NCI-H2081 (cell line): ENCODE results near the gene PAEP.

Experiments used
- DNase-seq, 2 experiments: peaks; one replicate each; lab custom pipeline; 2025; lab: John Stamatoyannopoulos, UW

The PAEP gene

DNA sequence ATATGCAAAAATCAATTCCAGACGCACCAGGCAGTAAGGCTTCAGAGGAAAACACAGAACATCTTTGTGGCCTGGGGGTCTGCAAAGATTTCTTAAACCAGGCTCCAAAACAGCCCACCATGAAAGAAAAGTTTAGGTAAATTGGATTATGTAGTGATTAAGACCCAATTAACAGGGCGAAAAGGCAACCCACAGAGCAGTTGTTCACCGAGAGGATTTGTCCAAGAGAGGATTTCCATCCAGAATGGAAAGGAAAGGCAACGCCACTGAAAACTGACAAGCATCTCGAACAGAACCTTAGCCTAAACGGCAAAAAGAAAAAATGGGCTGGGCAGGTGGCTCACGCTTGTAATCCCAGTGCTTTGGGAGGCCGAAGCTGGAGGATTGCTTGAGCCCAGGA, 40.4 kb downstream of the PAEP start:
- no peak for DNase-seq

DNA sequence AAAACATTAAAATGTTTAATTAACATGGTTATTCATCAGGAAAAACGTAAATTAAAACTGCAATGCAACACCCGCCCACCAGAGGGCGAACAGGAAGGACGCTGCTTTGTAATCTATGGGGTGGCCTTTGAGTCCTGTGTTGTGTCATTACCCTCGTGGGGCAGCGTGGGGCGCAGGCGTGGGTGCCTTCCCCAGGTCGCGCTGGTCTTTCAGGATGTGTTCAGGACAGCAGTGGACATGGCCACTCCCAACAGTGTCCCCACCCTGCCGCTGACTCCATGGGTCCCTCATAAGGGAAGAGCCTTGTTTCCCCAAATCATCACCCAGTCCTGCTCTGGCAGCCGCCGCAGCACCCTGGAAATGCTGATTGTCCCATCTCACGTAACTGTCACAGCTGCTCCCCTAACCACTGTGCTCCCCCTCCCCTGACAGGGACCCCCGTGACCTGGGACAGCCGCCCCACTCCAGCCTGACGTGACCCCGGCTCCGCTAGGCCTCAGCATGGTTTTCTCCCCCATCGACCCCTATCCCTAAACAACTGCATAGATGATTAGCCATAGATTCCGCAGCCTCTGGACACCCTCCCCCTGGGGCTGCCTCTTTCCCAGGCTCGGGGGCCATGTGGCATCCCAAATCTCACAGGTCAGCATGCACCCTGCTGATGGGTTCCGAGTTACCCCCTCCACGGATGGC, 41.4 kb downstream of the PAEP start:
- peak in 1 of 2 experiments; percentile 23 for DNase-seq

DNA sequence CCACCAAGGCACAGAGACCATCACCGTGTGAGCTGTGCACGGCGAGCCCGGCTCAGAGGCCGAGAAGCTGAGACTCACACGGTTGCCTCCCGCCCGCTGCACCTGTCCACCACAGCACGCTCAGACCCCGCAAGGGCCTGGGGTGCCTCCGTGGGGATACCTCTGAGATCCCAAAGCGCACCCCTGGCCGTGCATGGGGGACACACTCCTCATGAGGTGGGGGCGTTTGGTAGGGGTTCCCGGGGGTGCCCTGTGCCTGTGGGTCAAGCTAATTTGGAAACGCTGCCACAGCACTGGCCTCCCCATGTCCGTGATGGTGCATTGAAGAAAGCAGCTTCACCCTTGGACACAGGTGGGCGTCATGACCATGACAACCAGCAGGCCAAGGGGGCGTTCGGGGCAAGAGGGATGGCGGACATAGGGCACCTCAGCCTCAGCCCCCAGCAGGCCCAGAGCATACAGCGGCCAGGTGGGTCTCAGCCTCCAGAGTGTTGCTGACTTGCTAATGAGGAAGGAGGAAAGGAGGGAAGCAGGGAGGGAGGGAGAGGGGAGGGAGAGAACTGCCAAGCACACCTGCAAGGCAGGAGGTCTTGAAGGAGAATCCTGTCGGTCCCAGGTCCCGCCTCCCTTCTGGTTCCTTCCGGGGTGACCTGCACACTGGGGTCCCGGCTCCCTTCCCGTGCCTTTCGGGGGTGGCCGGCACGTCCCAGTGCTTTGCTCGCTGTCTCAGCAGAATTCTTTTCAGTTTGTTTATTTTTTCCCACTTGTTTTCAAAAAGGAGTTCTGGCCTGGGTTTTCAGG, 43.1 kb downstream of the PAEP start:
- DNase-seq = no peak

DNA sequence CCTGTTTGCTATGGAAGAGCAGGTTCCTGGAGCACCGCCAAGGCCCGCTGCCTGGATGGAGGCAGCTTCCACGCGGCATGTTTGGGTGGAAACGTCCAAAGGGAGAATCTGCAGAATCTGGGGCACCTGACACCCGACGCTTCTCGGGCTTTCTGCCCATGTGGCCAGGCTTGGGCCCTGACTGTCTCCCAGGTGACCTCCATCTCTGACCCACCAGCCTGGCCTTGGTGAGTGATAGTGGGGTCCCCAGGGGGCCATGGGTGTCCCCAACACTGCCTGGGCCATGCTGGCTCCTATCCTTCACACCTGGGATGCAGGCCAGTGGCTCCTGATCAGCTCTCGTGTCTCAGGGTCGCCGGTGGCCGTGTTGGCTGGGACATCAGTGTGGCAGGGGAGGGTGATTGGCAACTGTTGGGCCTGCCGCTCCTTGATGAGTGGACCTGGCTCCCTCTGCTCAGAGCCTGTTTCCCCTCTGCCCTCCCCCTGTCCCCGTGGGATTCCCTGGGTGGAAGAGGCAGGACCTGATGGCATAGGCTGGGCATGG, 43.8 kb downstream of the PAEP start:
- DNase-seq = no peak

DNA sequence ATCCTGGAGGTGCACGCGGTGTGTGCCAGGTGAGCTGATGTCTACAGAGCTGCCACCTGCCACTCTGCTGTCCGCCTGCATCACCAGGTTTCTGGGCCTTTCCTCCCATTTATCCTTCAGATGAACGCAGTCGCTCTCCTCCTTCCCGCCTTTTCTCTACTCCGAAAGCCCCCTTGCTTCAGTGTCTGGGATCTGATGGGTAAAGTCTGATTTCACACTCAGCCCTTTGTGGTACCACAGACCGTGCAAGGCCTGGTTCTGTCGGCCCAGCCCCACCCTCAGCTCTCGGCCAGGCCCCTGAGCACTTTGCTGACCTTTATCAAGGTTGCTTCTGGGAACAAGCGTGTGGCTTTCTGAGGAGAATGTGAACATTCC, 45.3 kb downstream of the PAEP start:
- no peak for DNase-seq

DNA sequence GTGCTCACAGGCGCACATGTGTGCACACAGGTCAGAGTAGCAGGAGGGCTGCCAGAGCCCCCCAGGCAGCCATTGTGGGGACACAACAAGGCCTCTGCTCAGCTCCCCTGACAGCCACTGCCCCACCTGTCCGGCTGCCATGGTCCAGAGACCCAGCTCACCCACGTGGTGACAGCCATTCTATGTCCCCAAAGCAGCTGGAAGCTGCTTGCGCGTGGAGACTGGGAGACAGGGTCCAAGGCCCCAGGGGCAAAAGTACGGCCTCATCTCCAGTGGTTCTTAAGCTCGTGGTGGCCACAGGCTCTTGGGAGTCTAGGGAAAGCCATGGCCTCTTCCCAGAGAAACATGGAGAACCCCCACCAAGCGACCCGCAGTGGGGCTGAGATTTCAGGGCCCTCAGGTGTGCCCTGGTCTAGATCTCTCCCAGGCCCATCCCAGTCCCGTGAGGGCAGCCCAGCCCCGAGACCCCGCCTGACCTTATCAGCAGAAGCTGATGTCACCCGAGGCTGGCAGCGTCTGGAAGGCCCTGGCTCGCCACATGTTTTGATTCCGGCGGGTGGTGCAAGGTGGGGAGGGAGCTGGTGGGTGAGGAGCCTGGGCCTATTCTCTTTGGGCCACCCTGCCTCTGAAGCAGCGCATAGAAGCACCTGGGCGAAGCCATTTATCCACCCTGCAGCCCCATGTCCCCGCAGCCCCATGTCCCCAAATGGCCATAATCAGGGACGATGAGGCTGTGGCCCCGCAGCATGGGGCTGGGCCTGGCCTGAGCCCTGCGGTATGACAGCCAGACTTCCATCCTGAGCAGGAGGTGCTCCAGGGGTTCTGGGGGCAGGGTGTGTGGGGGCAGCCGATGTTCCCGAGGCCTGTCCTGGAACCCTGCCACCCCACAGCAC, 46.1 kb downstream of the PAEP start:
- no peak for DNase-seq

DNA sequence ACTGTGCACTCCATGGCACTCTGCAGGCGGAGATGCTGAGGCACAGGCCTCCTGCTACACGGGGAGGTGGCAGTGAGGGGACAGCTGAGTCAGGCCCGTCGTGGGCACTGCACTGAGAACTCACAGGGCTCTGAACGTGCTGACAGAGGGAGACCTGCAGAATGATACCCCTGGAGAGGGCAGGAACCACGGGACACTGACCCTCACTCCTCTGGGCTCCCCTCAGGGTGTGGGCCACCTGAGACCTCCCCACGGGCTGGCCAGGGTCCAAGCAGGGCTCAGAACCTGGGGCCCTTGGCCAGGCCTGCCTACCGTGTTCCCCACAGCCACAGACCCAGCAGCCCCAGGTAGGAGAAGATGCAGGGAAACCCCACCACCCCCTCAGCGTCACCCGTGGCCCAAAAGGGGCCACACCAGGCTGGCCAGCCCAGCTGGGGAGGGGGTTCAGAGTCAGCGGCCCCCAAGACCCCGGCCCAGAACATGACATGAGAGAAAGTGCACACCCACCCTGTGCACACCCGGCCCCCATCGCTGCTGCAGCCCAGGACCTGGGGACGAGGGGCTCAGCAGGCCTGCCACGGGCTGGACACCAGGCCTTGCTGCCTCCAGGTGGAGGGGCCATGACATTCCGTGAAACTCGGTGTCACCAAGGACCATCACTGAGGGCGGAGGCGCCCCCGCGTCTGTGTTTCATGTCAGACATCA, 46.9 kb downstream of the PAEP start:
- no peak for DNase-seq

DNA sequence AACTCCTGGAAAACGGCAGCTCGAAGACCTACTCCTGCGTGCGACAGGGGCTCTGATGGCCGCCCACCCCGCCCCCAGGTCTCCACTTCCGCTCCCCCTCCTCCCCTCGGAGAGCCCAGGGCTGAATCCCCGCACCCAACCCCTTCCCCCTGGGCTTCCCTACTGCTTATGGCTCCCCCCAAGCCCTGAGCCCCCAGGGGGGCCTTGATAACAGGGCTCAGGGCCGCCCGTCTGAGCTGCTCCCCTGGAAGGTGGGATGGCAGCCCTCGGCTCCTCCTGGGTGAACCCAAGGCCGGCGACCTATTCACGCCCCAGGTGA, 47.4 kb downstream of the PAEP start:
- DNase-seq = no peak

DNA sequence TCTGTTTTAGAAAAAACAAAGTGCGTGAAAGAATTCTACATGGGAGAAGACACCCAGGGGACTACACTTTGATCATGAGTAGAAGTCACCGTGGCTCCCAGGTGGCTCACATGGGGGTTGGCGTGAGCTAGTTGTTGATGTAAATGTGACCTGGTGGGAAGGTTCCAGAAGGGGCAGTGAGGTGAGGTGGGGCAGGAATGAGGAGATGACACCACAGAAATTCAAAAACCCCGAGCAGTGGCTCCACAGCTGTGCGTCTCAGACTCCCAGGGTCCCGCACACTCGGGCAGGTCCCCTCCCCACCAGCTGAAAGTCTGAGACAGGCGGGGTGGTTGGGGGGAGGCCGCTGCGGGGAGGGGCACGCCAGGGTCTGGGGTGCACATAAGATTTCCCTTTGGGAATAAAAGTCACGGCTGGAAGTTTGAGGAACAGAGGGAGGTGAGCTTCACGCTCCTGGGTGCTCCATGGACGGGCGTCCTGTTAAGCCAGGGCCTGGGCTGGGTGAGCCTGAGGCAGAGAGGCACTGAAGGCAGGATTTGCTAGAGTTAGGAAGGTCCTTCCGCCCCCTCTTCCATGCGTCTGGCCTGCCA, 47.9 kb downstream of the PAEP start:
- no peak for DNase-seq

DNA sequence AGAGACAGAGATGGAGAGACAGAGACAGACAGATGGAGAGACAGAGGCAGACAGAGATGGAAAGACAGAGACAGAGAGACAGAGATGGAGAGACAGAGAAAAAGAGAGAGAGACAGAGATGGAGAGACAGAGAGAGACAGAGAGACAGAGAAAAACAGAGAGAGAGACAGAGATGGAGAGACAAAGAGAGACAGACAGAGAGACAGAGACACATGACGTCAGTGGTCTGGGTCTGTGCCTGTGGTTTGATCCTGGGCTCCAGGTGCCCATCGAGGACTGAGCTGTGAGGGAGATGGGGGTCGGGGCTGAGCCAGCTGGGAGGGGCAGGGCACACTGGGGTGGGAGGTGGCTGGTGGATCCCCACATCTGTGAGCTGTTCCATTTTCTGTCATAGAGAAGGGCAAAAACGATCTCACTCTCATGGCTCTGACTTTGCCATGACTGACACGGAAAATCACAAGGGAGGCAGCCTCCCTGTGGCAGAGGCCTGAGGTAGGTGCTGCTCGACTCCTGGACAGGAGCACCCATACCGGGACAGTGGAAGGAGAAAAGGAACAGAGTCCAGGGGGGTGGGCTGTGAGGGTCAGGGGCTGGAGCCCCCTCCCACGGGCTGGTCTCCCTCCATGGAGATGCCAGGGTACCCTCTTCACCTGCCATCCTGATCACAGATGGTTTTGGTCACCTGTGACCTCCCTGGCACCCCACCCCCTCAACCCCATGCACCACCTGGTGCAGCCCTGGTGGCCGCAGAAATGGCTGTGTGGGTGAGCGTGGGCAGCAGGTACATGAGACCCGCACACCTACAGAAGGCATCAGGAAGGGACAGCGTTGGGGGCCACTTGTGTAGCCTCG, 49.0 kb downstream of the PAEP start:
- no peak for DNase-seq

DNA sequence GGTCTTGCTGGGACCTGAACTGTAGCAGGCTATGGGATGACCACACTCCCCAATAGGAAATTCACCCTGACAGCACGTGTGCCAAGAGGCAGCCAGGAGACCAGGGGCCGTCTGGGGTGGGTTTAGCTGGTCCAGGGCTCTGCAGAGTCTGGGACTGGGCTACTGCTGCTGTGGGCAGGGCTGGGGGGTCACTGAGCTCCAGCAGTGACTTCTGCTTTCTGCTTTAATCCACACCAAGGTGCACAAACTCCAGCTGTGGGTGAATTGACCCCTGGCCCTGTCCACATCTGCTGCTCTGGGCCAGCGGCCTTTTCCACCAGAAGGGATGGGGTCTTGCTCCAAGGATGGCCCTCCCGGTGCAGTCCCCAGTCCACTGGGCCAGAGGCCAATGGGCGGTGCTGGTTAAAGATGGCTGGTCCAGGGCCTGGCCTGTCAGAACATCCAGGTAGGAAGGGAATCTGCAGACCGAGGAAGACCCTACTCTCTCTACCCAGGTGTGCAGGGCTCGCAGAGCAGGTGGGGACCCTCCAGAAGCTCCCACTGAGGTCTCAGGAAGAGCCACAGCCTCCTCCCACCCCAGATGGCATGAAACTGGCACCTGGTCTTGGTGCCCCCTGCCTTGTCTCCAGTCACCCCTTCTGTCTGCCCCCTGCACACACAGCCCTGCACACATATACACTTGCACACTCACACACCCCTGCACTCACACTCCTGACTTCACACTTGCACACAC, 49.8 kb downstream of the PAEP start:
- DNase-seq = no peak

DNA sequence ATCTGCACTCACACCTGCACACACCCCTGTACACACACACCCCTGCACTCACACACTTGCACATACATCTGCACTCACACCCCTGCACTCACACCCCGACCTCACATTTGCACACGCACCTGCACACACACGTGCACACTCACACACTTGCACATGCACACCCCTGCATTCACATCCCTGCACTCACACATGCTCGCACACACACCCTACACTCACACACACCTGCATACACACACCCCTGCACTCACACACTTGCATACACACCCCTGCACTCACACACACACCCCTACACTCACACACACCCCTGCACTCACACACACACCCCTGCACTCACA, 50.3 kb downstream of the PAEP start:
- no peak for DNase-seq

DNA sequence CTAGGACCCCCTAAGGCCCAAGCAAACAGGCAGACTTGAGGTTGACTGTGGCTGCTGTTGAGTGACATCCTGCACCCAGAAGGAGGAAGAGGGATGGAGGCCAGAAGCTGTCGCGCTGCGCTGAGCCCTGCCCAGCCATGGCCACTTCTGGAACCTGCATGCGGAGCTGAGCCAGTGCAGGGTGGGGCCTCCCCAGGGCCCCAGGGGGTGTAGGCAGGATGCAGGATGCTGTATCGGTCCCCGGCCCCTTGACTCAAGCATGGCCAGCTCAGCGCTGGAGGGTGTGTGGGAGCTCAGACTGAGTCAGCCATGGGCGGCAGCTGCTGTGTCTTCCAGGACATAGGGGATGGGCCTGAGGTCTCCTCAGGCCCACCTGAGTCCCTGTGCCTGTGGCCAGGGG, 50.9 kb downstream of the PAEP start:
- no peak for DNase-seq

DNA sequence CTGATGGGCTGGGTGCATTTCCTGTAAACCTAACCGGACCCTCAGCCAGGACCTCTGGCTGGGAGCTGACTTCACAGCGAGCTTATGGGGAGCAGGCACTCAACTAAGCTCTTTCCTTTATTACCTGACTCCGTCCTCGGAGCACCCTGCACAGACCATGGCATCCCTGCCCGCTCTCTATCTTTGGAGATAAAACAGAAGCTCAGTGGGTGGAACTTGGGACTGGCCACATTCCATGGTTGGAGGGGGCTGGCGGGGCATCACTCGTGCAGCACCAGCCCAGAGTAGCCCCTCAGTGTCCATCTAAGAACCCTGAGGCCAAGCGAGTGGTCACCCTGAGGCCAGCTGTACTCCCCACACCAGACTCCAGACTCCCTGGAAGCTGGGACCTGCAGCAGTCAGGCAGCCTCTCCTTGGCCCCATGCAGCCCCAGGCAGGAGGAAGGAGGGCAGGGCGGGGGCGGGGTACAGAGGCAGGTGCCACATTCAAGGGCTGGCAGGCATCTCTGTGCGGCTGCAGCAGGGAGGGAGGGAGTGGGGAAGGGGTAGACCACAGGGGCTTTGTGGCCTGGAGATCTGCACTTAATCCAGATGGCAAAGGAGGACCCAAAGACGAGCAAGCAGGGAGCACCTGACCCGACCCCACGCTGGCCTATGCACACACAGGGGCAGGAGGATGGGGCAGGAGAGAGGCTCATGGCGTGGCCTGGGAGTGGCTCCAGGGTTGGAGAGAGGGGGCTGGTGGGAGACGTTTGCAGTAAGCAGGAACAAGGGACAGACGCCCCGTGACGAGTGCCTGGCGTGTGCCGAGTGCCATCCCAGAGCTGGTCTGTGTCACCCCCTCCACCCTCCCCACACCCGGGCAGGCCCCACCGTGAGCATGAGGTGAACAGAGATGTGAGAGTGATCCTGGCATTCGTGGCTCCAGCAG, 51.7 kb downstream of the PAEP start:
- no peak for DNase-seq

DNA sequence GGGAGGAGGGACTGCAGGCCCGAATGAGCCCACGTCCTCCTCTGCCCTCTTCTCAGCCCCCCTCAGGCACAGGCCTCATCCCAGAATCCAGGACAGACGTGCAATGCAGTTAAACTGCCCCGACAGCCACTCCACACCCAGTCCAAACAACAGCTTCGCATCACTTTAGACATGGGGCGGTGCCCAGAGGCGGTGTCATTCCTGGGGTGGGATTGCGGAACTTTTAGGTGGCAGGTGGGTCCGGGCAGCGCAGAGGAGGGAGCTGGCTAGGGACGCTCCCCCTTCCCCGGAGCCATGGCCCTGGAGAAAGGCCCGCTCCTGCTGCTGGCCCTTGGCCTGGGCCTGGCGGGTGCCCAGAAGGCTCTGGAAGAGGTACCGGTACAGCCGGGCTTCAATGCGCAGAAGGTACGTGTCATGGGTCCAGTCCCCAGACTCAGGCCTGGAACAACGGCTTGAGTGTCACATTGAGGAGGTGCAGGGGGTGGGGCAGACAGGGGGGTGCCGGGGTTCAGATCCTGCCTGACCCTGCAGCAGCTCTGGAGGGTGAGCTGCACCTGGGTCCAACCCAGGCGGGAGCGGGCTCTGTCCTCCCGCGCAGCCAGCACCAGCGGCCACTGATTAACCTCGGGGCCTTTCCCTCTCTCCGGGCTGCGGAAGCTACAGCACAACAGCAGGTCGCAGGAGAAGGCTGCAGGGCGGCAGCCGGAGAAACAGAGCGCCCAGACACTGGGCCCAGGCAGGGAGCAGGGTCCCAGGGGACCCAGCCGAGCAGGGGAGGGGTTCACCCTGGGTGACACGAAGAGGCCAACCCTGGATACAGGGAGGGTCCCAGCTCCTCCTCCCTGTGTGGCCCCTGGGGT, 52.6 kb downstream of the PAEP start:
- DNase-seq = no peak

DNA sequence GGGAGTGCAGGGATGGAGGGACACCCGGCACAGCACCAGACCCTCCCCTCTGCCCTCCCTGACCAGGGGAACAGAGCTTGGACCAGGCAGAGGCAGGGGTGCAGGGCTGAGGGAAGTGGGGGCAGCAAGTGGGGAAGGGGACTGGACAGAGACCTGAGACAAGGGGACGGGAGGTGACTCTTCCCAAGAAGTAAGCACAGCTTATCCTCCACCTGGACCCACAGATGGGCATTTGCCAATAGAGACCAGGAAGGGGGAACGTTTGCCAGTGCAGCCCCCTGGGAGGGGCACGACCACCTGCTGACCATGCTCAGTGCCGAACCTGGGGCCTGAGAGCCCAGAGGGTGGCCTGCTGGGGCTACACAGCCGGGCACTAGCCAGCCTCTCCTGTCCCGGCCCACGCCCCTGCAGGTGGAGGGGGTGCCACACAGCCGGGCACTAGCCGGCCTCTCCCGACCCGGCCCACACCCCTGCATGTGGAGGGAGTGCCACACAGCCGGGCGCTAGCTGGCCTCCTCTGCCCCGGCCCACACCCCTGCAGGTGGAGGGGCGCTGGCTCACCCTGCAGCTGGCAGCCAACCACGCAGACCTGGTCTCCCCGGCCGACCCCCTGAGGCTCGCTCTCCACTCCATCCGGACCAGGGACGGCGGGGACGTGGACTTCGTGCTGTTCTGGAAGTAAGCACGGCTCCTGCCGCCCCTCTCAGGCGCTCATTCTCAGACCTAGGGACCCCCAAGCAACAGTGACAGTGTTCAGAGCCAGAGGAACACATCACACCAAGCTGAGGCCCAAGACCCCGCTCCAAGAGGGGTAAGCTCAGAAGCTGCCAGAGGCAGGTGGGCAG, 53.5 kb downstream of the PAEP start:
- no peak for DNase-seq
